ENCODE data around the gene PDZD4. TPM values are rescaled to one million over a fixed set of nuclear protein-coding genes. Genes with fewer than 3 reads are reported as not detected.

PDZD4 gene
- total and polyA plus RNA-seq, 2 of the 4 experiments (the other 2 are of a cell fraction): under 0.01 to 0.38 TPM

DNA sequence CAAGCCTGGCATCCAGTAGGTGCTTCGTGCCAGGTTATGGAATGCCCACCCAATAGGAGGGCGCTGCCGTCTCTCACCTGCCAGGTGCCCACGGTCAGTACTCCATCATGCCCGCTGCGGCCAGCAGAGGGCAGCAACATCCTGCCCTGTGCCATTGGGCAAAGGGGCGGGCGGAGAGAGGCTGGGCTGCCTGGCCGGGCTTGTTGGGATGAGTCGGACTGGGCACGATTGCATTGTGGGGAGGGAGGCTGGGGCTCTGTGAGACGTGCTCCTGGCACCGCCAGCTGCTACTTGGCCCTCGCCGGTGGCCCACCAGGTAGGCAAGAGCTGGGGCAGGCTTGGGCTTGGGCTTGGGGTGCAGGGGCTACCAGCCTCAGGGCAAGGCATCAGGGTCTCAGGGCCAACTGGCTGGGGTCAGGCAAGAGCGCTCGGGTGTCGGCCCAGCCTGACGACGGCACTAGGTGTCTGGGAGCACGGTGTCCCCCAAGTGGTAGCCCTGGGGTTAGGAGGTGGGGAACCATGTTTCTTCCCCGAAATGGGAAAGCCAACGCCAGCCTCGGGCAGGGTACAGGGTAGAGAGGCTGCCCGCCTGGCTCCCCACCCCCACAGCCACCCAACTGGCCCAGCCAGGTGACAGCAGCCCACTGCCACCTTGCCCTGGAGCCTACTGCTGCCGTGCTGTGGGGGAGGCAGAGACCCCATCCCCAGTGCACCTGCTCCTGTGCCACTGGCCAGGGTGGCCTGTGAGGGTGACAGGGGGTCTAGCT lies 66.2 kb downstream of the PDZD4 start, which contains the start of gene PLXNB3 (continued):
- TF ChIP-seq NFE2L2 (IDR thresholded peaks at IDR 0.05; ENCODE audit: low read depth, low read length) (no peak), POLR2A (IDR thresholded peaks at IDR 0.05; ENCODE audit: low read depth, low read length) (no peak), MAZ (IDR thresholded peaks at IDR 0.05; ENCODE audit: borderline replicate concordance, low read depth, low read length) (peak; percentile 77; the same call in 1 of the 2 replicates), FOS (IDR thresholded peaks at IDR 0.05; ENCODE audit: low read depth, low read length) (no peak)

DNA sequence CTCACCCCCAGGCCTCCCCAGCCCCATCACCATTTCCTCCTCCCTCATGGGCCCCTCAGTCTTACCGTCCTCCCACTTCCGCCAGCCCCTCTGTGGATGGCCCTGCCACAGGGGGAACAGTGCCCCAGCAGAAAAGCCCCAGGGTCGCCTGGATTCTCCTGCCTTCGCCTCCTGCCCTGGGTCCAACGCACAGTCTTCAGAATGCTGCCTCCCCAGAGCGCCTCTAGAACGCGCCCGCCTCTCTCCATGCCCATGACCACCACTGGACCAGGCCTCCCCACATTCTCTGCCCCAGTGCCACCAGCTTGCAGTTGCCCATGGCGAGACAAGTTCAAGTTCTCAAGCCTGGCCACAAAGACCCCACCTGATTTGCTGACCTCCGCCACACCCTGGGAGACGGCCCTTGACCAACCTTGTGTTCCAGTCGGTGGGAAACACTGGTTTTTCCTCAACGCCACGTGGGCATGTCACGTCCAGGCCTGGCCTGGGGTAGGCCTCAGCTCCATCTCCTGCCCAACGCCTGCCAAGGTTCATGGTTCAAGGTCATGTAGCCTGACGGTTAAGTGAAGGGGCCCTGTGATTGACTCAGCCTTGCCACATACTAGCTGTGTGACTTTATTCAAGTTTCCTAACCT lies 66.9 kb downstream of the PDZD4 start:
- no peak overlapping the region for H3K14ac ChIP-seq (replicated peaks; ENCODE audit: low read depth, low read length)
- no peak overlapping the region for H4K8ac ChIP-seq (ENCODE audit: low read depth in 2 of 2, low read length in 2 of 2)
- no peak overlapping the region for H4K91ac ChIP-seq (ENCODE audit: insufficient read depth, low read depth, low read length)
- no peaks in the 10 kb centered on the region for H3K9me1 ChIP-seq (ENCODE audit: insufficient read depth, low read length)
- intact Hi-C loops (cut with micrococcal nuclease) (no loop called here), dilution Hi-C loops (cut with HindIII; ENCODE audit: low sequenced_read_pairs, unreplicated experiment) (no loop called here), in situ Hi-C loops (cut with MboI; ENCODE audit: low sequenced_read_pairs) (loop anchor here (10.0 kb wide), 1 partner anchor 201 kb away; no protein-coding TSS in a partner anchor)
- ChIA-PET POLR2A (ENCODE audit: unreplicated experiment) (no interaction called here), CTCF (interaction anchor here (0.9 to 1.5 kb wide), 2 partner anchors 9 to 183 kb away, joined by 3 read pairs; no protein-coding TSS in a partner anchor)
- H2AFZ ChIP-seq (replicated peaks; ENCODE audit: low read length, poor library complexity): no peak overlapping the region
- no peak overlapping the region for H3K9ac ChIP-seq (ENCODE audit: low read depth, low read length)
- H3K4me2 ChIP-seq (ENCODE audit: low read depth, low read length): no peak overlapping the region
- peaks cover 0 to 17% of the 10 kb centered on the region in 2 experiments; a peak in 2 of 4 replicates for H3K79me1 ChIP-seq (ENCODE audit: low read depth in 1 of 2, low read length in 2 of 2)
- no peak overlapping the region for H2BK120ac ChIP-seq (ENCODE audit: low read depth, low read length)
- H3K4ac ChIP-seq (ENCODE audit: low read depth, low read length): no peak overlapping the region
- H2BK15ac ChIP-seq (ENCODE audit: low read depth, low read length): no peak overlapping the region
- 81% methylated on average over 12 of the region's 18 CpGs; no CpG with 5 or more reads in 1 of the 2 experiments for WGBS, 2 experiments (ENCODE audit: extremely low coverage in 2 of 2, insufficient read length in 1 of 2)
- DNase-seq (no peak), ATAC-seq (ENCODE audit: low read depth) (no peak)
- no peak overlapping the region for H2AK5ac ChIP-seq (ENCODE audit: low read depth, low read length)
- no peak overlapping the region for H3K56ac ChIP-seq (ENCODE audit: extremely low read depth, insufficient read depth, low read length)
- H3K9me3 ChIP-seq (ENCODE audit: control insufficient read depth, insufficient read depth, low read length): no peaks in the 10 kb centered on the region; the same call in 1 of the 2 replicates
- H4K5ac ChIP-seq (ENCODE audit: low read depth, low read length): no peak overlapping the region
- no peak overlapping the region for H3K27ac ChIP-seq (ENCODE audit: insufficient read depth, low read length)
- no peaks in the 10 kb centered on the region for H3K36me3 ChIP-seq (ENCODE audit: control insufficient read depth, insufficient read depth, low read length)
- no peak overlapping the region for H2BK5ac ChIP-seq (ENCODE audit: low read depth, low read length, poor library complexity, severe bottlenecking)
- no peak overlapping the region for H3K23ac ChIP-seq (ENCODE audit: low read depth, low read length)
- H2AK9ac ChIP-seq (replicated peaks; ENCODE audit: low read depth, low read length, poor library complexity): peak overlapping the region; percentile 31
- no peak overlapping the region for H2BK20ac ChIP-seq (ENCODE audit: low read depth, low read length)
- H3K27me3 ChIP-seq (ENCODE audit: control insufficient read depth, insufficient read depth, low read length): no peaks in the 10 kb centered on the region
- no peaks in the 10 kb centered on the region; the same call in 1 of the 2 replicates for H4K20me1 ChIP-seq (ENCODE audit: insufficient read depth, low read length)
- H3K18ac ChIP-seq (ENCODE audit: low read depth, low read length): no peak overlapping the region
- H3K4me1 ChIP-seq (ENCODE audit: control insufficient read depth, insufficient read depth, low read length): peaks cover 17% of the 10 kb centered on the region
- no peak overlapping the region for H3K4me3 ChIP-seq (ENCODE audit: insufficient read depth, low read depth, low read length)
- BruUV-seq (replicated peaks): no TSS peak
- TF ChIP-seq RCOR1 (IDR thresholded peaks at IDR 0.05; ENCODE audit: insufficient replicate concordance, low read length): no peak
- TF ChIP-seq RFX5 (IDR thresholded peaks at IDR 0.05; ENCODE audit: low read depth, low read length): no peak
- no peak for TF ChIP-seq CHD1 (IDR thresholded peaks at IDR 0.05; ENCODE audit: low read depth, low read length)
- no peak for TF ChIP-seq BHLHE40 (IDR thresholded peaks at IDR 0.05; ENCODE audit: low read depth, low read length)
- TF ChIP-seq SMC3 (IDR thresholded peaks at IDR 0.05; ENCODE audit: low read depth, low read length): no peak
- TF ChIP-seq, protein P1, sequence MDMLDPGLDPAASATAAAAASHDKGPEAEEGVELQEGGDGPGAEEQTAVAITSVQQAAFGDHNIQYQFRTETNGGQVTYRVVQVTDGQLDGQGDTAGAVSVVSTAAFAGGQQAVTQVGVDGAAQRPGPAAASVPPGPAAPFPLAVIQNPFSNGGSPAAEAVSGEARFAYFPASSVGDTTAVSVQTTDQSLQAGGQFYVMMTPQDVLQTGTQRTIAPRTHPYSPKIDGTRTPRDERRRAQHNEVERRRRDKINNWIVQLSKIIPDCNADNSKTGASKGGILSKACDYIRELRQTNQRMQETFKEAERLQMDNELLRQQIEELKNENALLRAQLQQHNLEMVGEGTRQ (IDR thresholded peaks at IDR 0.05; ENCODE audit: low read depth, low read length): no peak
- TF ChIP-seq MAZ (IDR thresholded peaks at IDR 0.05; ENCODE audit: borderline replicate concordance, low read depth, low read length): no peak
- TF ChIP-seq NFE2L2 (IDR thresholded peaks at IDR 0.05; ENCODE audit: low read depth, low read length): no peak
- TF ChIP-seq RAD21 (IDR thresholded peaks at IDR 0.05; ENCODE audit: low read length): no peak
- TF ChIP-seq, protein P2, sequence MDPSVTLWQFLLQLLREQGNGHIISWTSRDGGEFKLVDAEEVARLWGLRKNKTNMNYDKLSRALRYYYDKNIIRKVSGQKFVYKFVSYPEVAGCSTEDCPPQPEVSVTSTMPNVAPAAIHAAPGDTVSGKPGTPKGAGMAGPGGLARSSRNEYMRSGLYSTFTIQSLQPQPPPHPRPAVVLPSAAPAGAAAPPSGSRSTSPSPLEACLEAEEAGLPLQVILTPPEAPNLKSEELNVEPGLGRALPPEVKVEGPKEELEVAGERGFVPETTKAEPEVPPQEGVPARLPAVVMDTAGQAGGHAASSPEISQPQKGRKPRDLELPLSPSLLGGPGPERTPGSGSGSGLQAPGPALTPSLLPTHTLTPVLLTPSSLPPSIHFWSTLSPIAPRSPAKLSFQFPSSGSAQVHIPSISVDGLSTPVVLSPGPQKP (IDR thresholded peaks at IDR 0.05; ENCODE audit: borderline replicate concordance, low read depth, low read length): no peak
- TF ChIP-seq MAFK (IDR thresholded peaks at IDR 0.05; ENCODE audit: low read depth, low read length): no peak
- TF ChIP-seq FOS (IDR thresholded peaks at IDR 0.05; ENCODE audit: low read depth, low read length): no peak

Measured in IMR-90 (cell line).